GM12872 (cell line): ENCODE data around the gene RAPGEF1.

Source experiments
- CTCF ChIP-seq: IDR thresholded peaks from 3 replicates; pipeline ENCODE4 v1.5.1; 2011; ENCODE audit warnings: low read depth, mild to moderate bottlenecking, low read length, moderate library complexity; ENCODE audit not compliant: insufficient read depth

Gene RAPGEF1

GRCh38 chr9:131639769-131640437, 100.0 kb downstream of the RAPGEF1 start:
- no peak for TF ChIP-seq CTCF

GRCh38 chr9:131636593-131636992, 103.3 kb downstream of the RAPGEF1 start:
- TF ChIP-seq CTCF, result no peak

GRCh38 chr9:131635892-131636291, 104.0 kb downstream of the RAPGEF1 start:
- TF ChIP-seq CTCF, result no peak

GRCh38 chr9:131635285-131635684, 104.6 kb downstream of the RAPGEF1 start:
- TF ChIP-seq CTCF, result no peak

- no peak for TF ChIP-seq CTCF
Measured at GRCh38 chr9:131633491-131634031, 106.3 kb downstream of the RAPGEF1 start.

GRCh38 chr9:131631306-131631705, 108.6 kb downstream of the RAPGEF1 start:
- no peak for TF ChIP-seq CTCF

- TF ChIP-seq CTCF, result 0 out of 3 replicates have a peak, but pooled peaks have one; percentile 27
Measured at GRCh38 chr9:131630205-131630831, 109.6 kb downstream of the RAPGEF1 start.
